K562 (cell line): ENCODE results near the gene PHLDB3. TPM values are rescaled to one million over a fixed set of nuclear protein-coding genes. Genes with fewer than 3 reads are reported as not detected.

Experiments used
- ADNP ChIP-seq: fragments of 200-800 bp; sonication (Bioruptor generic); IDR thresholded peaks from 2 replicates; pipeline ENCODE4 v1.6.1; 2016; ENCODE audit warnings: missing genetic modification characterization, missing compliant biosample characterization
- ARID1B ChIP-seq: fragments of 450-650 bp; IDR thresholded peaks from 2 replicates; pipeline ENCODE4 v1.6.1; 2016; ENCODE audit warnings: antibody characterized with exemption, mild to moderate bottlenecking, inconsistent platforms
- BCOR ChIP-seq: fragments of 450-650 bp; IDR thresholded peaks from 2 replicates; pipeline ENCODE4 v1.6.1; 2016
- BRD4 ChIP-seq: fragments of 200-600 bp; sonication (generic); IDR thresholded peaks from 2 replicates; pipeline ENCODE4 v1.6.1; 2017; ENCODE audit warnings: inconsistent platforms
- BRF1 ChIP-seq: IDR thresholded peaks from 3 replicates; pipeline ENCODE4 v1.6.1; 2011; ENCODE audit warnings: borderline replicate concordance, mild to moderate bottlenecking; ENCODE audit not compliant: insufficient read length; ENCODE audit errors: extremely low read depth
- DLX4 ChIP-seq: fragments of 250-450 bp; sonication (Bioruptor Pico); IDR thresholded peaks from 2 replicates; pipeline ENCODE4 v1.6.1; 2021; ENCODE audit warnings: mild to moderate bottlenecking
- GTF3C2 ChIP-seq: IDR thresholded peaks from 3 replicates; pipeline ENCODE4 v1.6.1; 2011; ENCODE audit warnings: borderline replicate concordance, mild to moderate bottlenecking, moderate library complexity; ENCODE audit not compliant: insufficient read length; ENCODE audit errors: extremely low read depth
- JUN ChIP-seq, 2 experiments: sonication (generic) in 1 of 2; formaldehyde crosslinking in 1 of 2; IDR thresholded peaks; 2 replicates each; pipeline versions ENCODE4 v1.6.1 to v1.8.0; 2012 to 2022; ENCODE audit warnings: borderline replicate concordance in 2 of 2, mild to moderate bottlenecking in 2 of 2, improper control_type of control experiment in 1 of 2, low read depth in 1 of 2, low read length in 1 of 2, missing genetic modification reagents in 1 of 2
- JUND ChIP-seq, 2 experiments: IDR thresholded peaks; 2 replicates in 1 of 2; 3 replicates in 1 of 2; pipeline ENCODE4 v1.6.1; 2011; ENCODE audit warnings: borderline replicate concordance in 2 of 2, low read depth in 2 of 2, low read length in 2 of 2, improper control_type of control experiment in 1 of 2, missing biosample characterization in 1 of 2, missing genetic modification characterization in 1 of 2, missing genetic modification reagents in 1 of 2
- KDM1A ChIP-seq, 2 experiments: fragments of 450-650 bp; IDR thresholded peaks; 2 replicates each; pipeline ENCODE4 v1.6.1; 2016; ENCODE audit warnings: mild to moderate bottlenecking in 2 of 2
- KDM2B ChIP-seq: fragments of 250-450 bp; sonication (Bioruptor Pico); IDR thresholded peaks from 2 replicates; pipeline ENCODE4 v1.8.0; 2021; ENCODE audit warnings: mild to moderate bottlenecking, moderate library complexity
- MEF2D ChIP-seq: conservative IDR thresholded peaks from 2 replicates; pipeline ENCODE4 v1.6.1; 2016; ENCODE audit warnings: low read depth, missing genetic modification characterization, missing compliant biosample characterization
- MYBL2 ChIP-seq, 2 experiments: fragments of 450-650 bp in 1 of 2; sonication (generic) in 1 of 2; formaldehyde crosslinking in 1 of 2; IDR thresholded peaks; 2 replicates each; pipeline versions ENCODE4 v1.6.1 to v1.8.1; 2017 to 2022; ENCODE audit warnings: borderline replicate concordance in 1 of 2, inconsistent platforms in 1 of 2, low read depth in 1 of 2, mild to moderate bottlenecking in 1 of 2, missing genetic modification reagents in 1 of 2, moderate library complexity in 1 of 2
- NFE2 ChIP-seq: IDR thresholded peaks from 2 replicates; pipeline ENCODE4 v1.6.1; 2014; ENCODE audit warnings: antibody characterized with exemption, low read depth
- NR2F6 ChIP-seq: fragments of 450-650 bp; formaldehyde crosslinking; IDR thresholded peaks from 2 replicates; pipeline ENCODE4 v1.4.0; 2020; ENCODE audit warnings: mild to moderate bottlenecking
- PRPF4 ChIP-seq: fragments of 200-400 bp; formaldehyde crosslinking; IDR thresholded peaks from one replicate; pipeline ENCODE4 v1.6.1; 2017; ENCODE audit warnings: low read length, low read depth, mild to moderate bottlenecking; ENCODE audit not compliant: insufficient read depth, poor library complexity, severe bottlenecking
- SMARCA4 ChIP-seq: fragments of 450-650 bp; IDR thresholded peaks from 2 replicates; pipeline ENCODE4 v1.6.1; 2016
- SRSF3 ChIP-seq: fragments of 200-400 bp; formaldehyde crosslinking; IDR thresholded peaks from 2 replicates; pipeline ENCODE4 v1.6.1; 2016; ENCODE audit warnings: mild to moderate bottlenecking, low read length, moderate library complexity; ENCODE audit not compliant: insufficient read depth
- STAG1 ChIP-seq: sonication (generic); formaldehyde crosslinking; IDR thresholded peaks from 2 replicates; pipeline ENCODE4 v1.5.0; 2020; ENCODE audit warnings: missing genetic modification reagents, borderline replicate concordance
- TCFL5 ChIP-seq: fragments of 250-450 bp; sonication (Bioruptor Pico); conservative IDR thresholded peaks from 2 replicates; pipeline ENCODE4 v1.6.1; 2021; ENCODE audit warnings: mild to moderate bottlenecking, moderate library complexity, matching md5 sums
- ZFPM2 ChIP-seq: fragments of 250-450 bp; sonication (Bioruptor Pico); IDR thresholded peaks from 2 replicates; pipeline ENCODE4 v1.5.1; 2022; ENCODE audit warnings: mild to moderate bottlenecking
- ZNF121 ChIP-seq: sonication (generic); formaldehyde crosslinking; conservative IDR thresholded peaks from 2 replicates; pipeline ENCODE4 v1.8.0; 2022; ENCODE audit warnings: missing genetic modification reagents
- ZNF408 ChIP-seq: fragments of 250-450 bp; sonication (Bioruptor Pico); IDR thresholded peaks from 2 replicates; pipeline ENCODE4 v1.4.0; 2020; ENCODE audit warnings: low read depth, mild to moderate bottlenecking, moderate library complexity
- ZNF699 ChIP-seq: fragments of 250-450 bp; sonication (Bioruptor Pico); IDR thresholded peaks from 2 replicates; pipeline ENCODE4 v1.8.0; 2021; ENCODE audit warnings: mild to moderate bottlenecking, moderate library complexity; ENCODE audit not compliant: insufficient replicate concordance
- polyA plus RNA-seq, 8 experiments: library from polyadenylated mRNA; depleted of rRNA in 4 of 8; stranded (reverse) in 5 of 8; unstranded in 3 of 8; fragments of >200 nt; fragmentation: Nextera tagmentation in 2 of 8; fragmentation: Illumina TruSeq in 1 of 8; extraction: Ambion mirVana in 2 of 8; extraction: Trizol in 1 of 8; gene quantifications; 2 replicates each; pipeline versions ENCODE4 v1.2.1 to v1.2.3, GENCODE V29; 2011 to 2014; ENCODE audit warnings: inconsistent platforms in 1 of 8, missing spikeins in 1 of 8
- total RNA-seq, 7 experiments: library from RNA; depleted of rRNA in 6 of 7; stranded (reverse); fragments of >200 nt in 6 of 7; fragmentation: Illumina TruSeq in 2 of 7; extraction: Trizol in 2 of 7; gene quantifications; 2 replicates each; pipeline versions ENCODE4 v1.2.1 to v1.2.3, GENCODE V29; 2011 to 2021; ENCODE audit warnings: low replicate concordance in 1 of 7
- TF ChIP-seq, protein P1 (sequence below): fragments of 250-450 bp; sonication (Bioruptor Pico); IDR thresholded peaks from 2 replicates; pipeline ENCODE4 v1.8.0; 2021; ENCODE audit warnings: borderline replicate concordance, mild to moderate bottlenecking, moderate library complexity; ENCODE audit not compliant: poor library complexity, severe bottlenecking

Gene PHLDB3
- total and polyA plus RNA-seq, 9 of the 15 experiments (the other 6 are each of a cell fraction or from before 2014, with no cell fraction given): 0.04 to 23.5 (median 3.9) TPM

DNA sequence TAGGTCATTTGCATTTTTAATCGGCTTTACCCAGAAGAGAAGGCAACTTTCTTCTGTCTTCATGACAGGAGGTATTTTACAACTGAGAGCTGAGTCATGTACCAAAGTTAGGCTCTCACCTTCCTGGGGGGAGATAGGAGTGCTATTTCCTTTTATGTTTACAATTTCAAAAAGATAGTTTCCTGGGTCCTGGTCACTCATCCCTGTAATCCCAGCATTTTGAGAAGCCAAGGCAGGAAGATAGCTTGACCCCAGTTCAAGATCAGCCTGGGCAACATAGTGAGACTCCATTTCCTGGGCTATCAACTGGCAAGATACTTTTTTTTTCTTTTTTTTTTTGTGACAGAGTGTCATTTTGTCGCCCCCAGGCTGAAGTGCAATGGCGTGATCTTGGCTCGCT, 46.7 kb downstream of the PHLDB3 start (continued):
- no peak for TF ChIP-seq DLX4 (CRISPR knock-in tag)
- TF ChIP-seq KDM1A (IDR thresholded peaks at IDR 0.05): no peak
- TF ChIP-seq MEF2D (tag): no peak
- TF ChIP-seq NR2F6 (CRISPR knock-in tag): no peak
- no peak for TF ChIP-seq MYBL2 (IDR thresholded peaks at IDR 0.05; ENCODE audit: low read depth)
- no peak for TF ChIP-seq MYBL2 (CRISPR knock-in tag; IDR thresholded peaks at IDR 0.05; ENCODE audit: borderline replicate concordance)
- TF ChIP-seq STAG1 (CRISPR knock-in tag): no peak
- TF ChIP-seq ARID1B: peak; percentile 59
- peak; percentile 39; the same call in 1 of the 2 replicates for TF ChIP-seq BCOR
- TF ChIP-seq, protein P1, sequence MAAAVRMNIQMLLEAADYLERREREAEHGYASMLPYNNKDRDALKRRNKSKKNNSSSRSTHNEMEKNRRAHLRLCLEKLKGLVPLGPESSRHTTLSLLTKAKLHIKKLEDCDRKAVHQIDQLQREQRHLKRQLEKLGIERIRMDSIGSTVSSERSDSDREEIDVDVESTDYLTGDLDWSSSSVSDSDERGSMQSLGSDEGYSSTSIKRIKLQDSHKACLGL (CRISPR knock-in tag): no peak
- no peak for TF ChIP-seq GTF3C2
- no peak for TF ChIP-seq ZNF408 (CRISPR knock-in tag)
- no peak for TF ChIP-seq PRPF4
- 0 out of 2 replicates have a peak, but pooled peaks have one; percentile 32 for TF ChIP-seq ZNF121 (CRISPR knock-in tag)
- no peak for TF ChIP-seq BRD4
- TF ChIP-seq TCFL5 (CRISPR knock-in tag): no peak
- peak; percentile 69; the same call in 1 of the 2 replicates for TF ChIP-seq JUND (IDR thresholded peaks at IDR 0.05; ENCODE audit: borderline replicate concordance, low read depth, low read length)
- TF ChIP-seq JUND (tag; IDR thresholded peaks at IDR 0.05; ENCODE audit: borderline replicate concordance, low read depth, low read length): peak; percentile 48; the same call in 1 of the 3 replicates
- peak; percentile 52; the same call in 1 of the 2 replicates for TF ChIP-seq SMARCA4
- no peak for TF ChIP-seq KDM2B (CRISPR knock-in tag)
- no peak for TF ChIP-seq ZFPM2
- TF ChIP-seq BRF1: no peak
- TF ChIP-seq JUN (IDR thresholded peaks at IDR 0.05; ENCODE audit: borderline replicate concordance, low read depth, low read length): 0 out of 2 replicates have a peak, but pooled peaks have one; percentile 16
- no peak for TF ChIP-seq JUN (CRISPR knock-in tag; IDR thresholded peaks at IDR 0.05; ENCODE audit: borderline replicate concordance)
- no peak for TF ChIP-seq ADNP
- TF ChIP-seq NFE2: peak; percentile 78
- no peak for TF ChIP-seq SRSF3
- TF ChIP-seq ZNF699 (CRISPR knock-in tag): no peak
